GM21390 (cell line): ENCODE data around the gene TFDP1.

Source experiments
- ATAC-seq: cut with Tn5 transposase; IDR thresholded peaks from one replicate; pipeline ENCODE4 v1.9.1; 2021; ENCODE audit not compliant: unreplicated experiment

Gene TFDP1

DNA sequence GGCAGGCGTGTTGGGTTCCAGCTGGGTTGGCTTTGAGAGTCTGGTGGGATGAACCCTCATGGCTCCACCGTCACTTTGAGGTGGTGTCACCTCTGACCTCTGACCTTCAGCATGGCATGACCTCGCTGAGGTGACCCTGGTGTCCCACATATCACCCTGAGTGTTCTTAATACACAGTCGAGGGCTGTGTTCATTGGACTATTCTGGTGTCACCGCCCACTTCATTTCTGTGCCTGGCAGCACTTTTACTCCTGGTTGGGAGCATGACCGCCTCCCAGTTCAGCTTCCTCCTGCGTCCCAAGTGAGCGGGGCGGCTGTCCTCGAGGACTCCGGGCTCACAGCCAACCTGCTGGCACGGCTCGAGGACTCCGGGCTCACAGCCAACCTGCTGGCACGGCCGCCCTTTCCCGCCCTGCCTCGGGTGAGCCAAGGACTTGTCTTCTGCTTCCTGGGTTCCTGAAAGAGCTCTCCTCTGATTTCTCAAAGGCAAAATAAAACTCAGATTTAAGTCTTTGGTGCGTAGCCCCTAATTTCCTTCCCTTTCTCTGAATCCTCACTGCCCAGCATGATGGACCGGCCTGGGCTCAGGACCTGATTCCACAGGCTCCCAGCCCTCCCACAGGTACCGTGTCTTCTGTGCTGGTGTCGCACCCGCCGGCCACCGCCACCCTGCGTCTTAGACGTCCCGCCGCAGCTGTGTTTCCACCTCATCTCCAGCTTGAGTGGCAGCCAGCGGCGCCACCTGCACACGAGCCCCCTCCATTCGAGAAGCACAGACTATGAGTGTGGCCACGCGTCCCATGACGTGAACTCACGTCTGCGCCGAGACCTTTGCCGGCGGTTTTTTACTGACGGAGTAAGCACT is 63.0 kb downstream of the TFDP1 start:
- ATAC-seq = no peak

DNA sequence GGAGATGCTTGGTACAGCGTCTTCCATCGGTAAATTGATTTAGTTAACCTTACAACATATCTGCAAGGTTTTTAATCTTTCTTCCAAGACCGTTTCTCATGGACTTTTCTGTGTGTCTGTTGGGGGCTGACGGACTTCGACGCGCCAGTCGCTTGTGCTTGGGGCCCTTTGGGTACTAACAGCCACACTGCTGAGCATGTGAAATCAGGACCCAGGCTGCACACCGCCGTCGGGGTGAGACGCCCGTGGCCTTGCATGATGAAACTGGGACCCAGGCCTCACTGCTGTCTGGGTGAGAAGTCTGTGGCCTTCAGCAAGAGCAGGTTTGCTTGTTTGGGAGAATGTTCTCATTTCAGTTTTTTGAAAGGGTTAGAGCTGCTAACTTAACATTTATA is 63.7 kb downstream of the TFDP1 start:
- no peak for ATAC-seq

DNA sequence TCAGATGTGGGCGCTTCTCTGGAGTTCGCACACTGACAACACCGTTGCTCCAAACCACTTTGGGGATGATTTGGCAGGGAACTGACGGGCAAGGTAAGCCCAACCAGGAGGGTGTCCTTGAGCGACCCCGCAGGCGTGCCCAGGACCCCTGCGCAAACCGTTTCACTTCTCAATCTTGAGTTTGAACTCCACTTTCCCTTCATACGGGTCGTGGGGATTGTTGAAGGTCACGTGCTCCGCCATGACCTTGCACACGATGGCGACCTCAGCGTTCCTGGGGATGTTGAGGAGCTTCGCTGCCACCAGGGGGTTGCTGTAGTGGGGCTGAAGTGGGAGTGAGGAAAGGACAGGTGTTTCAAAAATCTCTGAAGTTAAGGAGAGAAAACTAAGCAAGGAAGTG is 64.7 kb downstream of the TFDP1 start:
- ATAC-seq = no peak

DNA sequence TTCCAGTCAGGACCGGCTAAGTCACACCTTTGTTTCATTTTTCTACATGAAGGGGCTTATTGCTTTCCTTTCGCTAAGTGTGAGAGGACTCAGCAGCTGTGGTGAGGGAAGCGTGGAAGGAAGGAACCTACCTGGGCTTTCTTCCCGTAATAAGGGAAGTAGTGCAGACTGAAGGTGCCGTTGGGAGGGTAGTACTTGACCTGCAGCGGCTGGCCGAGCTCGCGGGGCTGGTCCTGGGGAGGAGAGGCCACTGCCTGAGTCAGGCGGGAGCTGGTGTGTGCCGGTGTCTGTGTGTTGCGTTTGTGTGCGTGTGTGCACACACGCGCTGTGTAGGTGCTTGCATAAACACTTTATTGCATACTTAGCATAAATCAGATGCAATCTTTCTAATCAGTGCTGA is 65.7 kb downstream of the TFDP1 start:
- ATAC-seq = no peak

GRCh38 chr13:113650731-113651148 is 66.2 kb downstream of the TFDP1 start:
- ATAC-seq = no peak

GRCh38 chr13:113651511-113652403 is 67.2 kb downstream of the TFDP1 start:
- no peak for ATAC-seq

GRCh38 chr13:113652404-113653263 is 68.1 kb downstream of the TFDP1 start:
- no peak for ATAC-seq

GRCh38 chr13:113653264-113654174 is 69.0 kb downstream of the TFDP1 start:
- ATAC-seq = no peak

- ATAC-seq = no peak
Measured at GRCh38 chr13:113654175-113654560, 69.6 kb downstream of the TFDP1 start.

- no peak for ATAC-seq
Measured at GRCh38 chr13:113654591-113655345, 70.2 kb downstream of the TFDP1 start.

- ATAC-seq = no peak
Measured at GRCh38 chr13:113655346-113656002, 70.9 kb downstream of the TFDP1 start.

GRCh38 chr13:113656003-113656588 is 71.5 kb downstream of the TFDP1 start:
- no peak for ATAC-seq

DNA sequence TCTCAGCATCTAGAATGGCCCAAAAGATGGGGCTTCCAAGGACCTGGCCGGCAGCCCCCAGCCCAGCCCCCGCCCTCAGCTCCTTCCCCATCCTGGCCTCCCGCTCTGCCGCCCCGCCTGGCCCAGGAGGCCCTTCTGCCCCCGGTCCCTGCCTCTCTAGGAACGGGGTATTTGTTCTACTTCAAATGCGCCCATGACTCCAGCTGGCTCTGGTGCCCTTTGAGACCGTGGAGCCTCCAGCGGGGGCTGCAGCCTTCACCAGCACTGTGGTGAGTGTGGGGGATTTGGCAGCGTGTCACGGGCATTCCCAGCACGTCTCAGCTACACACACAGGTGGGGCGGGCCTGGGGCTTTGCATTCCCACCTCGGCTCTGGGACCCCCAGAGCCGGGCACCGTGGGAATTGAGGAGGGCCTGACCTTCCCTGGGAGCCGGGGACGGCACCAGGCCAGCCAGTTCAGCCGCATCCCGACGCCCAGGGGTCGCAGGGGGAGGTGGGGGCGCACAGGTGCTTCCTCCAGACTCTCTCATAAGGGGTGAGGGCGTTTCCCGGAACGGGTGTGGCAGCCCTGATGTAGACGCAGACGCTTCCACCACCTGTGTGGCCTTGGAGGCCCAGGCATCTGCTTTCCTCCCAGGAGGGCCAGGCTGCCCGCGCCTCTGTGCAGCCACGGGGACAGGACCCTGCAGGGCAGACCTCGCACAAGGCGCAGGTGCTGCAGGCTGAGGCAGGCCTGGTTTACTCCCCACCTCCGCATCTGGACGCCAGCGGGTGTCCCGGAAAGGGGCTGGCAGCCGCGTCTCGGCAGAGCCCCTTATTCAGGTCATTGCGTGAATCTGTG is 72.5 kb downstream of the TFDP1 start:
- ATAC-seq = no peak

DNA sequence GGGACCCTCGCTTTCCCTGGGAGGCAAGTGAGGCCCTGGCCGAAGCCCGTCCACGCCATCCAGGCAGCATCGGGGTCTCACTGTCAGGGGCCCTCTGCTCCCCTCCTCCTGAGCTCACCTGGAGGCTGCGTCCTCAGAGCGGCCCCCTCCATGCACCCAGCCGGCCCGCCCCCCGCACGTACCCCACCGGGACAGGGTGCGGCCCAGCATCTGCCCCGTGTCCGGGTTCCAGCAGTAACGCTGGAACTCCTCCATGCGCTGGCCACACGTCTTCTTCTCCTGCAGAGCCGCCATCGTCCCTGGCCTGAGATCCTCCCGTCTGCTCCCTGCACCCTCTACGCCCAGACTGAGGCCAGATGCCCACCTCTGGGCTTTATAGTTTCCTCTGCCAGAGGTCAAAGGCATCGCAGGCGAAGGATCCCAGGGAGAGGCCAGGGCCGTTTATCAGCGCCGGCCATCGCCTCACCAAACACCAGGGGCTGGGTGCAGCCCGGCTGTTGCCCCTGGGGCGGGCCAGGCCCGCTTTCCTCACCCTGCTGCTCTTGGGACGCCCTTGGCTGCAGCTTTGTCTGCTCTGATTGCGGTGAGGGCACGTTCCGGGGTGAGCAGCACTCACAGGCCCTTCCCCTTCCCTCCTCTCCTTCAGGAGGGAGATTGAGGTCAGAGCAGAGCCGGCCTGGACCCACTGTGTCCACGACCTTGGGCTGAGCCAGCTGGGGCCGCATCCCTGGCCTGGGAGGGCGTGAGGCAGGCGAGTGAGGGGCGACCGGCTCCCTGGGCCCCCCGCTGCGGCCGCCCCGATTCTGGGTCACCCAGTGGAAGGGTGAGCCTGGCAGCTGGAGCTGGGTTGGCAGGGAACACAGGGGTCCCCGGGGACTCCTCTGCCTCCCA is 73.5 kb downstream of the TFDP1 start, which contains the start of gene ATP4B:
ATP4B (minus strand) TSS at position 348 of the 891 bp plus-strand sequence; CDS start at position 294, 54 bp downstream.
- no peak for ATAC-seq

DNA sequence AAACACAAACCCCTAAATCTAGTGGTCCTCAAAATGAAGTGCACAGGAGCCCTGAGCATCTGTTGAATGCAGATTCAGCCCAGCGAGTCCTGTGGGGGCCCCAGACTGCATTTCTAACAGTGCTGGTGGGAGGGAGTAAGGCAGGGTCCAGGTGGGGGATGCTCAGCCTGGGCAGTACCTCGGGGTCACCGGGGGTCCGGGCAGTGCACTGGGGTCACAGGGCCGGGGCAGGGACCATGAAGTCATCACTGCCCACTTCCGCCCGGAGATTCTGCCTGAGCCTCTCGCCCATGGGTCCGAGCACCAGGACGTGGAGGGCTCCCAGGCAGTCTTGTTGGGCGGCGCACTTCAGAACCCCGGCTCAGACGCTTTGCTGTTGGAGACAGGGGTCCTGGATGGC is 74.3 kb downstream of the TFDP1 start:
- ATAC-seq = no peak

DNA sequence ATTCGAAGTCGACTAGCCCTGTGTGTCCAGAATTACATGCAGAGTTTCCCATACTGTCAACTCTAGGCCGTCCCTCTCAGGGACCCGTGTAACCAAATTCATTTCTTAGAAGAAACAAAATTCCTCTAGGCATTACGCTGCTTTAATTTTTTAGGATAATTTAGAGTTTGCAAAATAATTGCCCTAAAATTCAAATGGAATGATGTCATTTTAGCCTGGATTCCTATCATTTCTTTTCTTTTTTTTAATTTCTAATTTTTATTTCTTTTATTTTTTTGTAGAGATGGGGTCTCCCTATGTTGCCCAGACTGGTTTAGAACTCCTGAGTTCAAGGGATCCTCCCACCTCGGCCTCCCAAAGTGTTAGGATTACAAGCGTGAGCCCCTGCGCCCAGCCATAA is 74.8 kb downstream of the TFDP1 start:
- no peak for ATAC-seq
